K562 (cell line): ENCODE results near the gene VTA1. TPM values are rescaled to one million over a fixed set of nuclear protein-coding genes. Genes with fewer than 3 reads are reported as not detected.

ENCODE experiments used
- ARID2 ChIP-seq: fragments of 450-650 bp; IDR thresholded peaks from 2 replicates; pipeline ENCODE4 v1.6.1; 2017; ENCODE audit warnings: antibody characterized with exemption, mild to moderate bottlenecking
- ETV5 ChIP-seq: sonication (generic); formaldehyde crosslinking; IDR thresholded peaks from 2 replicates; pipeline ENCODE4 v1.4.0; 2020; ENCODE audit warnings: low read depth, mild to moderate bottlenecking, missing genetic modification reagents
- FOXA3 ChIP-seq, 2 experiments: fragments of 450-650 bp in 1 of 2; sonication (generic) in 1 of 2; formaldehyde crosslinking; IDR thresholded peaks in 1 of 2; conservative IDR thresholded peaks in 1 of 2; 2 replicates each; pipeline versions ENCODE4 v1.4.0 to v1.8.0; 2020 to 2022; ENCODE audit warnings: mild to moderate bottlenecking in 2 of 2, missing genetic modification reagents in 1 of 2
- GABPB2 ChIP-seq: fragments of 250-450 bp; sonication (Bioruptor Pico); conservative IDR thresholded peaks from 2 replicates; pipeline ENCODE4 v1.5.1; 2021; ENCODE audit warnings: mild to moderate bottlenecking
- GATA2 ChIP-seq: sonication (generic); formaldehyde crosslinking; IDR thresholded peaks from 2 replicates; pipeline ENCODE4 v1.4.0; 2020; ENCODE audit warnings: mild to moderate bottlenecking, missing genetic modification reagents
- KDM1A ChIP-seq, 2 experiments: fragments of 450-650 bp; IDR thresholded peaks; 2 replicates each; pipeline ENCODE4 v1.6.1; 2016; ENCODE audit warnings: mild to moderate bottlenecking in 2 of 2
- MAFK ChIP-seq: IDR thresholded peaks from 2 replicates; pipeline ENCODE4 v1.6.1; 2011; ENCODE audit warnings: low read length, improper control_type of control experiment
- MNT ChIP-seq, 2 experiments: fragments of 450-650 bp; conservative IDR thresholded peaks; 2 replicates each; pipeline ENCODE4 v1.6.1; 2017; ENCODE audit warnings: mild to moderate bottlenecking in 2 of 2, moderate library complexity in 2 of 2
- NCOA4 ChIP-seq: fragments of 450-650 bp; IDR thresholded peaks from 2 replicates; pipeline ENCODE4 v1.6.1; 2018; ENCODE audit warnings: mild to moderate bottlenecking; ENCODE audit not compliant: partially characterized antibody
- PRPF4 ChIP-seq: fragments of 200-400 bp; formaldehyde crosslinking; IDR thresholded peaks from one replicate; pipeline ENCODE4 v1.6.1; 2017; ENCODE audit warnings: low read length, low read depth, mild to moderate bottlenecking; ENCODE audit not compliant: insufficient read depth, poor library complexity, severe bottlenecking
- RAD21 ChIP-seq, 2 experiments: fragments of 250-450 bp in 1 of 2; fragments of 450-650 bp in 1 of 2; sonication (Bioruptor Pico) in 1 of 2; formaldehyde crosslinking in 1 of 2; IDR thresholded peaks in 1 of 2; conservative IDR thresholded peaks in 1 of 2; 2 replicates each; pipeline versions ENCODE4 v1.4.0 to v1.8.0; 2020 to 2022; ENCODE audit warnings: mild to moderate bottlenecking in 2 of 2, moderate library complexity in 1 of 2
- RFX1 ChIP-seq: fragments of 450-650 bp; IDR thresholded peaks from 2 replicates; pipeline ENCODE4 v1.6.1; 2016; ENCODE audit warnings: mild to moderate bottlenecking, moderate library complexity
- SMARCC2 ChIP-seq: fragments of 450-650 bp; IDR thresholded peaks from 2 replicates; pipeline ENCODE4 v1.6.1; 2017; ENCODE audit warnings: antibody characterized with exemption, moderate library complexity, mild to moderate bottlenecking, low read depth
- SREBF2 ChIP-seq: sonication (generic); formaldehyde crosslinking; IDR thresholded peaks from 2 replicates; pipeline ENCODE4 v1.4.0; 2020; ENCODE audit warnings: mild to moderate bottlenecking, missing genetic modification reagents
- TRIM25 ChIP-seq: fragments of 450-650 bp; IDR thresholded peaks from 2 replicates; pipeline ENCODE4 v1.7.0; 2016; ENCODE audit warnings: borderline replicate concordance
- USF1 ChIP-seq: sonication (generic); formaldehyde crosslinking; IDR thresholded peaks from 2 replicates; pipeline ENCODE4 v1.9.0; 2022; ENCODE audit warnings: mild to moderate bottlenecking, missing genetic modification reagents
- VEZF1 ChIP-seq: fragments of 200-800 bp; sonication (Bioruptor generic); IDR thresholded peaks from 2 replicates; pipeline ENCODE4 v1.6.1; 2017; ENCODE audit warnings: missing genetic modification characterization, missing compliant biosample characterization
- ZBTB12 ChIP-seq: fragments of 250-450 bp; sonication (Bioruptor Pico); IDR thresholded peaks from 2 replicates; pipeline ENCODE4 v1.4.0; 2020
- ZNF184 ChIP-seq: sonication (generic); formaldehyde crosslinking; IDR thresholded peaks from 2 replicates; pipeline ENCODE4 v1.5.0; 2020; ENCODE audit warnings: missing genetic modification reagents
- ZNF24 ChIP-seq: fragments of 450-650 bp; IDR thresholded peaks from 2 replicates; pipeline ENCODE4 v1.6.1; 2016
- ZNF551 ChIP-seq: fragments of 250-450 bp; sonication (Bioruptor Pico); IDR thresholded peaks from 2 replicates; pipeline ENCODE4 v1.5.0; 2021; ENCODE audit warnings: mild to moderate bottlenecking, moderate library complexity
- polyA plus RNA-seq, 8 experiments: library from polyadenylated mRNA; depleted of rRNA in 4 of 8; stranded (reverse) in 5 of 8; unstranded in 3 of 8; fragments of >200 nt; fragmentation: Nextera tagmentation in 2 of 8; fragmentation: Illumina TruSeq in 1 of 8; extraction: Ambion mirVana in 2 of 8; extraction: Trizol in 1 of 8; gene quantifications; 2 replicates each; pipeline versions ENCODE4 v1.2.1 to v1.2.3, GENCODE V29; 2011 to 2014; ENCODE audit warnings: inconsistent platforms in 1 of 8, missing spikeins in 1 of 8
- total RNA-seq, 7 experiments: library from RNA; depleted of rRNA in 6 of 7; stranded (reverse); fragments of >200 nt in 6 of 7; fragmentation: Illumina TruSeq in 2 of 7; extraction: Trizol in 2 of 7; gene quantifications; 2 replicates each; pipeline versions ENCODE4 v1.2.1 to v1.2.3, GENCODE V29; 2011 to 2021; ENCODE audit warnings: low replicate concordance in 1 of 7

Gene VTA1
- total and polyA plus RNA-seq, 9 of the 15 experiments (the other 6 are each of a cell fraction or from before 2014, with no cell fraction given): 47.8 to 182 (median 84.6) TPM

GRCh38 chr6:142146828-142147662 lies at the start of gene VTA1, which contains the start of gene NMBR (continued):
- TF ChIP-seq TRIM25 (no peak; the same call in 1 of the 2 replicates), ZNF184 (CRISPR knock-in tag) (no peak), USF1 (CRISPR knock-in tag) (no peak), ZNF551 (CRISPR knock-in tag) (no peak), RAD21 (CRISPR knock-in tag; conservative IDR thresholded peaks at IDR 0.05 in 1 of 2, IDR thresholded peaks at IDR 0.05 in 1 of 2) (peak; percentile 87 to 90), ARID2 (peak; percentile 81; the same call in 1 of the 2 replicates), VEZF1 (CRISPR knock-in tag) (peak; percentile 84), GABPB2 (CRISPR knock-in tag) (no peak), PRPF4 (no peak), KDM1A (IDR thresholded peaks at IDR 0.05) (no peak), ZNF24 (peak; percentile 80), ZBTB12 (CRISPR knock-in tag) (no peak), MNT (conservative IDR thresholded peaks at IDR 0.05) (peak; percentile 94 to 98), ETV5 (CRISPR knock-in tag) (peak; percentile 92), RFX1 (peak; percentile 97), SMARCC2 (0 out of 2 replicates have a peak, but pooled peaks have one; percentile 64), FOXA3 (CRISPR knock-in tag; conservative IDR thresholded peaks at IDR 0.05 in 1 of 2, IDR thresholded peaks at IDR 0.05 in 1 of 2) (no peak), SREBF2 (CRISPR knock-in tag) (0 out of 2 replicates have a peak, but pooled peaks have one; percentile 36), NCOA4 (no peak), GATA2 (CRISPR knock-in tag) (no peak), MAFK (peak; percentile 33; the same call in 1 of the 2 replicates)
